ENCODE results near the gene IKBIP.

The IKBIP gene

GRCh38 chr12:98594050-98594835 lies 50.3 kb downstream of the IKBIP start:
- peak overlapping the region; percentile 66 for H2AFZ ChIP-seq (ENCODE audit: low read depth, low read length)
- no peak for DNase-seq
- peaks cover 51% of the 10 kb centered on the region for H3K79me2 ChIP-seq (ENCODE audit: insufficient read depth, low read length)
- peak overlapping the region; percentile 82 to 88 for H3K4me3 ChIP-seq (ENCODE audit: low read depth in 1 of 2, low read length in 2 of 2)
- H3K36me3 ChIP-seq (ENCODE audit: insufficient read depth, low read length) = peaks cover 50% of the 10 kb centered on the region
- H3K27me3 ChIP-seq (ENCODE audit: insufficient read depth, low read length, poor library complexity) = no peaks in the 10 kb centered on the region
- peaks cover 33% of the 10 kb centered on the region for H4K20me1 ChIP-seq (ENCODE audit: insufficient read depth, low read length)
- H3K9me3 ChIP-seq (ENCODE audit: insufficient read depth, low read length, severe bottlenecking) = no peaks in the 10 kb centered on the region
- peaks cover 31% of the 10 kb centered on the region for H3K4me1 ChIP-seq (ENCODE audit: insufficient read depth, low read length)
- H3K4me2 ChIP-seq (ENCODE audit: insufficient read depth, low read length) = peak overlapping the region; percentile 82
- peak overlapping the region; percentile 81 for H3K9ac ChIP-seq (ENCODE audit: low read depth, low read length)
- no peak for ATAC-seq (ENCODE audit: insufficient read depth, low read depth)
- TF ChIP-seq CTCF (IDR thresholded peaks at IDR 0.05; ENCODE audit: borderline replicate concordance, extremely low read depth, low read length, poor library complexity, severe bottlenecking) (no peak), EZH2 (IDR thresholded peaks at IDR 0.05; ENCODE audit: borderline replicate concordance, low read depth, low read length, severe bottlenecking) (no peak)
- peak overlapping the region; percentile 88 for H3K27ac ChIP-seq (ENCODE audit: low read length)

GRCh38 chr12:98593351-98594049 lies 51.1 kb downstream of the IKBIP start, which contains the start of gene SLC25A3:
Gene SLC25A3, plus strand, starts transcription at chr12:98593686. Its CDS starts 293 bp downstream, at chr12:98593979.
- H3K27ac ChIP-seq (ENCODE audit: low read length) = peak within 1 kb of the TSS; percentile 88
- peak; percentile 95 for ATAC-seq (ENCODE audit: insufficient read depth, low read depth)

GRCh38 chr12:98592825-98593322 lies 51.7 kb downstream of the IKBIP start:
- peaks cover 45% of the 10 kb centered on the region for H3K79me2 ChIP-seq (ENCODE audit: insufficient read depth, low read length)
- H3K27ac ChIP-seq (ENCODE audit: low read length) = peak overlapping the region; percentile 82
- H3K27me3 ChIP-seq (ENCODE audit: insufficient read depth, low read length, poor library complexity) = no peaks in the 10 kb centered on the region
- TF ChIP-seq CTCF (IDR thresholded peaks at IDR 0.05; ENCODE audit: borderline replicate concordance, extremely low read depth, low read length, poor library complexity, severe bottlenecking) (no peak), EZH2 (IDR thresholded peaks at IDR 0.05; ENCODE audit: borderline replicate concordance, low read depth, low read length, severe bottlenecking) (no peak)
- ATAC-seq (ENCODE audit: insufficient read depth, low read depth) (peak; percentile 7), DNase-seq (peak; percentile 22)
- peak overlapping the region; percentile 81 for H3K9ac ChIP-seq (ENCODE audit: low read depth, low read length)
- peaks cover 31% of the 10 kb centered on the region for H4K20me1 ChIP-seq (ENCODE audit: insufficient read depth, low read length)
- no peaks in the 10 kb centered on the region for H3K9me3 ChIP-seq (ENCODE audit: insufficient read depth, low read length, severe bottlenecking)
- H3K4me2 ChIP-seq (ENCODE audit: insufficient read depth, low read length) = peak overlapping the region; percentile 69
- peaks cover 31% of the 10 kb centered on the region for H3K4me1 ChIP-seq (ENCODE audit: insufficient read depth, low read length)
- H2AFZ ChIP-seq (ENCODE audit: low read depth, low read length) = peak overlapping the region; percentile 71
- H3K36me3 ChIP-seq (ENCODE audit: insufficient read depth, low read length) = peaks cover 40% of the 10 kb centered on the region
- H3K4me3 ChIP-seq (ENCODE audit: low read depth in 1 of 2, low read length in 2 of 2) = peak overlapping the region; percentile 34 to 88

More at GRCh38 chr12:98593351-98594049, 51.1 kb downstream of the IKBIP start, which contains the start of gene SLC25A3:
- H4K20me1 ChIP-seq (ENCODE audit: insufficient read depth, low read length) = peaks cover 33% of the 10 kb centered on the region
- TF ChIP-seq CTCF (IDR thresholded peaks at IDR 0.05; ENCODE audit: borderline replicate concordance, extremely low read depth, low read length, poor library complexity, severe bottlenecking) = no peak
- no peak for TF ChIP-seq EZH2 (IDR thresholded peaks at IDR 0.05; ENCODE audit: borderline replicate concordance, low read depth, low read length, severe bottlenecking)
- DNase-seq = peak; percentile 96
- peak within 1 kb of the TSS; percentile 82 to 88 for H3K4me3 ChIP-seq (ENCODE audit: low read depth in 1 of 2, low read length in 2 of 2)
- H3K4me2 ChIP-seq (ENCODE audit: insufficient read depth, low read length) = peak within 1 kb of the TSS; percentile 82
- H3K9me3 ChIP-seq (ENCODE audit: insufficient read depth, low read length, severe bottlenecking) = no peaks in the 10 kb centered on the region
- H3K4me1 ChIP-seq (ENCODE audit: insufficient read depth, low read length) = peaks cover 31% of the 10 kb centered on the region
- peak within 1 kb of the TSS; percentile 81 for H3K9ac ChIP-seq (ENCODE audit: low read depth, low read length)
- H3K27me3 ChIP-seq (ENCODE audit: insufficient read depth, low read length, poor library complexity) = no peaks in the 10 kb centered on the region
- H3K36me3 ChIP-seq (ENCODE audit: insufficient read depth, low read length) = peaks cover 46% of the 10 kb centered on the region
- peaks cover 51% of the 10 kb centered on the region for H3K79me2 ChIP-seq (ENCODE audit: insufficient read depth, low read length)
- H2AFZ ChIP-seq (ENCODE audit: low read depth, low read length) = peak within 1 kb of the TSS; percentile 71

Data from DND-41 (cell line).